H9 (cell line): Measurements from ENCODE around the gene CLIC1. TPM values are rescaled to one million over a fixed set of nuclear protein-coding genes. Genes with fewer than 3 reads are reported as not detected.

Source experiments
- DNase-seq: peaks from one replicate; pipeline ENCODE4 v3.0.0-alpha.2; 2017
- H2AFZ ChIP-seq: one replicate; pipeline ENCODE4 v1.6.1; 2013; ENCODE audit warnings: mild to moderate bottlenecking, low read length, control low read depth, moderate library complexity
- H2AK5ac ChIP-seq: 2 replicates; pipeline ENCODE4 v1.6.1; 2013; ENCODE audit warnings: low read length, control low read depth, mixed read lengths; ENCODE audit not compliant: insufficient read length
- H2BK120ac ChIP-seq: one replicate; pipeline ENCODE4 v1.6.1; 2013; ENCODE audit warnings: low read depth, mild to moderate bottlenecking, low read length, control low read depth, inconsistent platforms; ENCODE audit not compliant: poor library complexity, severe bottlenecking
- H2BK12ac ChIP-seq: 2 replicates; pipeline ENCODE4 v1.6.1; 2013; ENCODE audit warnings: low read length, control low read depth, mixed read lengths, low read depth; ENCODE audit not compliant: insufficient read length
- H2BK15ac ChIP-seq: 2 replicates; pipeline ENCODE4 v1.6.1; 2013; ENCODE audit warnings: low read depth, low read length, control low read depth
- H2BK20ac ChIP-seq: one replicate; pipeline ENCODE4 v1.6.1; 2013; ENCODE audit warnings: low read depth, mild to moderate bottlenecking, low read length, control low read depth, inconsistent platforms; ENCODE audit not compliant: poor library complexity, severe bottlenecking
- H2BK5ac ChIP-seq: 2 replicates; pipeline ENCODE4 v1.6.1; 2013; ENCODE audit warnings: low read length, control low read depth, mixed read lengths; ENCODE audit not compliant: insufficient read length
- H3K14ac ChIP-seq: 2 replicates; pipeline ENCODE4 v1.6.1; 2013; ENCODE audit warnings: low read length, control low read depth; ENCODE audit not compliant: insufficient read depth
- H3K18ac ChIP-seq: 2 replicates; pipeline ENCODE4 v1.6.1; 2013; ENCODE audit warnings: low read depth, mild to moderate bottlenecking, mixed read lengths, low read length, control low read depth; ENCODE audit not compliant: insufficient read length
- H3K23ac ChIP-seq: 2 replicates; pipeline ENCODE4 v1.6.1; 2013; ENCODE audit warnings: low read length, control low read depth, mixed read lengths, low read depth; ENCODE audit not compliant: insufficient read length
- H3K23me2 ChIP-seq: 2 replicates; pipeline ENCODE4 v1.6.1; 2013; ENCODE audit warnings: low read depth, mild to moderate bottlenecking, mixed read lengths, low read length, control low read depth; ENCODE audit not compliant: insufficient read length, poor library complexity, severe bottlenecking
- H3K27ac ChIP-seq: 2 replicates; pipeline ENCODE4 v1.5.1; 2013; ENCODE audit warnings: low read length, control low read depth, mixed read lengths, low read depth; ENCODE audit not compliant: insufficient read length
- H3K27me3 ChIP-seq: 2 replicates; pipeline ENCODE4 v1.6.1; 2013; ENCODE audit warnings: low read length, control low read depth, inconsistent platforms; ENCODE audit not compliant: insufficient read depth
- H3K4ac ChIP-seq: 2 replicates; pipeline ENCODE4 v1.6.1; 2013; ENCODE audit warnings: low read depth, mild to moderate bottlenecking, control low read depth, inconsistent platforms, low read length, moderate library complexity
- H3K4me1 ChIP-seq: 2 replicates; pipeline ENCODE4 v1.6.1; 2013; ENCODE audit warnings: low read length, control low read depth, inconsistent platforms; ENCODE audit not compliant: insufficient read depth
- H3K4me2 ChIP-seq: 2 replicates; pipeline ENCODE4 v1.6.1; 2013; ENCODE audit warnings: low read length, control low read depth, mixed read lengths; ENCODE audit not compliant: insufficient read length, insufficient read depth
- H3K56ac ChIP-seq: 2 replicates; pipeline ENCODE4 v1.6.1; 2013; ENCODE audit warnings: low read depth, mild to moderate bottlenecking, mixed read lengths, low read length, control low read depth; ENCODE audit not compliant: insufficient read length
- H3K79me1 ChIP-seq: 2 replicates; pipeline ENCODE4 v1.6.1; 2013; ENCODE audit warnings: low read depth, mild to moderate bottlenecking, moderate library complexity, low read length, control low read depth, inconsistent platforms; ENCODE audit not compliant: insufficient read depth, poor library complexity, severe bottlenecking
- H3K79me2 ChIP-seq: 2 replicates; pipeline ENCODE4 v1.6.1; 2013; ENCODE audit warnings: low read length, control low read depth, inconsistent platforms; ENCODE audit not compliant: insufficient read depth
- H3K9ac ChIP-seq: 2 replicates; pipeline ENCODE4 v1.6.1; 2013; ENCODE audit warnings: low read length, control low read depth, mixed read lengths; ENCODE audit not compliant: insufficient read length; ENCODE audit errors: extremely low read depth
- H3K9me3 ChIP-seq: one replicate; pipeline ENCODE4 v1.6.1; 2013; ENCODE audit warnings: low read depth, low read length, inconsistent platforms; ENCODE audit not compliant: control insufficient read depth
- H3T11ph ChIP-seq: one replicate; pipeline ENCODE4 v1.6.1; 2013; ENCODE audit warnings: mild to moderate bottlenecking, low read length, control low read depth, inconsistent platforms
- H4K20me1 ChIP-seq: one replicate; pipeline ENCODE4 v1.6.1; 2013; ENCODE audit not compliant: control insufficient read depth, insufficient read length, insufficient read depth
- H4K5ac ChIP-seq: 2 replicates; pipeline ENCODE4 v1.6.1; 2013; ENCODE audit warnings: low read depth, mild to moderate bottlenecking, mixed read lengths, low read length, control low read depth; ENCODE audit not compliant: insufficient read length
- H4K8ac ChIP-seq: replicated peaks from 2 replicates; pipeline ENCODE4 v1.6.1; 2013; ENCODE audit warnings: low read length, control low read depth, mixed read lengths, low read depth; ENCODE audit not compliant: insufficient read length
- H4K91ac ChIP-seq: 2 replicates; pipeline ENCODE4 v1.6.1; 2013; ENCODE audit warnings: low read depth, mild to moderate bottlenecking, moderate library complexity, mixed read lengths, low read length, control low read depth; ENCODE audit not compliant: insufficient read length
- H3K27ac Mint-ChIP-seq, 3 experiments: 2 replicates in 2 of 3; 3 replicates in 1 of 3; pipeline ENCODE4 v1.8.0; 2020 to 2021; ENCODE audit warnings: mixed read lengths in 3 of 3, mild to moderate bottlenecking in 1 of 3, moderate library complexity in 1 of 3
- H3K27me3 Mint-ChIP-seq: 2 replicates; pipeline ENCODE4 v1.8.0; 2021; ENCODE audit warnings: low read depth, mild to moderate bottlenecking, moderate library complexity, mixed read lengths
- H3K36me3 Mint-ChIP-seq, 3 experiments: 2 replicates in 2 of 3; 3 replicates in 1 of 3; pipeline ENCODE4 v1.8.0; 2020 to 2021; ENCODE audit warnings: low read depth in 3 of 3, mixed read lengths in 3 of 3; ENCODE audit not compliant: insufficient read depth in 1 of 3
- H3K4me1 Mint-ChIP-seq, 2 experiments: 2 replicates each; pipeline ENCODE4 v1.8.0; 2020; ENCODE audit warnings: mixed read lengths in 2 of 2
- H3K4me3 Mint-ChIP-seq, 2 experiments: 2 replicates in 1 of 2; 3 replicates in 1 of 2; pipeline ENCODE4 v1.8.0; 2020 to 2021; ENCODE audit warnings: mild to moderate bottlenecking in 2 of 2, mixed read lengths in 2 of 2, moderate library complexity in 1 of 2
- H3K9me3 Mint-ChIP-seq, 2 experiments: 2 replicates in 1 of 2; 3 replicates in 1 of 2; pipeline ENCODE4 v1.8.0; 2020; ENCODE audit warnings: mild to moderate bottlenecking in 2 of 2, mixed read lengths in 2 of 2, moderate library complexity in 1 of 2
- CTCF ChIP-seq: fragments of 200-600 bp; sonication (generic); conservative IDR thresholded peaks from 3 replicates; pipeline ENCODE4 v1.8.0; 2021; ENCODE audit warnings: antibody characterized with exemption, mild to moderate bottlenecking
- WGBS: extraction: QIAGEN DNeasy Blood & Tissue Kit; methylation state at CpG from one replicate; pipeline ENCODE4 v1.1.7; 2013; ENCODE audit warnings: missing lambda C conversion rate, low lambda C conversion rate, mixed read lengths; ENCODE audit not compliant: insufficient read length; ENCODE audit errors: extremely low coverage; 5-methylcytosine and 5-hydroxymethylcytosine counted together
- total RNA-seq: library from RNA; stranded (reverse); gene quantifications from 2 replicates; pipeline ENCODE4 v1.2.1, GENCODE V29; 2021

CLIC1 gene
- total RNA-seq, 1 experiment from 2014 or later = 265 TPM

- H3K27me3 ChIP-seq = no peaks in the 10 kb centered on the region
- Mint-ChIP-seq H3K27ac (no peak overlapping the region), H3K27me3 (no peaks in the 10 kb centered on the region), H3K4me3 (no peak overlapping the region; a peak in 1 of 5 replicates), H3K4me1 (peaks cover 5 to 10% of the 10 kb centered on the region in 2 experiments; a peak in 3 of 4 replicates), H3K36me3 (peaks cover 14 to 62% (median 40%) of the 10 kb centered on the region in 3 experiments), H3K9me3 (no peaks in the 10 kb centered on the region; a peak in 1 of 5 replicates)
- H3K18ac ChIP-seq = no peak overlapping the region
- no peaks in the 10 kb centered on the region for H3K23me2 ChIP-seq
- H2BK12ac ChIP-seq = no peak overlapping the region
- H2BK20ac ChIP-seq = no peak overlapping the region
- no peak overlapping the region for H3K56ac ChIP-seq
- H3K79me2 ChIP-seq = no peaks in the 10 kb centered on the region
- no peaks in the 10 kb centered on the region for H3K4me1 ChIP-seq
- no peaks in the 10 kb centered on the region for H3K9me3 ChIP-seq
- H2BK5ac ChIP-seq = no peak overlapping the region
- DNase-seq = peak; percentile 65
- no peak overlapping the region for H4K91ac ChIP-seq
- H4K5ac ChIP-seq = no peak overlapping the region
- TF ChIP-seq CTCF = peak; percentile 71
- H3T11ph ChIP-seq = no peak overlapping the region
- H3K4me2 ChIP-seq = no peak overlapping the region
- H2AFZ ChIP-seq = no peak overlapping the region
- no peak overlapping the region for H3K27ac ChIP-seq
- H3K4ac ChIP-seq = no peak overlapping the region
- H3K23ac ChIP-seq = no peak overlapping the region
- H4K20me1 ChIP-seq = no peaks in the 10 kb centered on the region
- H2BK15ac ChIP-seq = no peak overlapping the region; the same call in 1 of the 2 replicates
- no peaks in the 10 kb centered on the region for H3K79me1 ChIP-seq
- H2BK120ac ChIP-seq = no peak overlapping the region
- no peak overlapping the region for H4K8ac ChIP-seq
- H3K14ac ChIP-seq = no peak overlapping the region
- H3K9ac ChIP-seq = no peak overlapping the region
- H2AK5ac ChIP-seq = no peak overlapping the region
- no CpG with 5 or more reads among the region's 11 CpGs for WGBS
Measured at GRCh38 chr6:31689249-31690110, 46.9 kb downstream of the CLIC1 start.
